Gastroesophageal sphincter (tissue), 4 donors: ENCODE data around the gene DUSP5. TPM values are rescaled to one million over a fixed set of nuclear protein-coding genes. Genes with fewer than 3 reads are reported as not detected.

ENCODE experiments used
- ATAC-seq: fragments of 150-250 bp; one replicate; pipeline ENCODE4 v1.9.1; 2016; ENCODE audit warnings: mild to moderate bottlenecking, moderate library complexity
- H3K27ac ChIP-seq, 4 donors: fragments of 200-600 bp; sonication (generic) in 3 of 4; 1 replicate in 3 of 4; 2 replicates in 1 of 4; pipeline ENCODE4 v1.5.1; 2016 to 2019
- H3K27me3 ChIP-seq: fragments of 200-600 bp; sonication (generic); one replicate; pipeline ENCODE4 v1.5.1; 2019
- H3K36me3 ChIP-seq, 2 donors: fragments of 200-600 bp; sonication (generic); one replicate each; pipeline ENCODE4 v1.5.1; 2019; ENCODE audit warnings: control low read depth in 1 of 2
- H3K4me1 ChIP-seq, 3 donors: fragments of 200-600 bp; sonication (generic); 1 replicate in 2 of 3; 2 replicates in 1 of 3; pipeline ENCODE4 v1.5.1; 2016 to 2019; ENCODE audit warnings: control low read depth in 2 of 3
- H3K4me3 ChIP-seq, 2 donors: fragments of 200-600 bp; sonication (generic); one replicate each; pipeline ENCODE4 v1.5.1; 2019; ENCODE audit warnings: mild to moderate bottlenecking in 1 of 2, moderate library complexity in 1 of 2
- H3K9me3 ChIP-seq, 3 donors: fragments of 200-600 bp; sonication (generic); one replicate each; pipeline ENCODE4 v1.5.1; 2017 to 2019; ENCODE audit warnings: control low read depth in 2 of 3
- CTCF ChIP-seq, 4 experiments: fragments of 200-600 bp in 2 of 4; fragments of 450-650 bp in 2 of 4; sonication (generic) in 1 of 4; IDR thresholded peaks; one replicate each; pipeline ENCODE4 v1.5.1; 2017 to 2019; ENCODE audit warnings: antibody characterized with exemption in 4 of 4, mild to moderate bottlenecking in 2 of 4, moderate library complexity in 2 of 4
- EP300 ChIP-seq: sonication (generic); formaldehyde crosslinking; IDR thresholded peaks from one replicate; pipeline ENCODE4 v1.6.1; 2017; ENCODE audit warnings: antibody characterized with exemption, mild to moderate bottlenecking
- POLR2A ChIP-seq, 2 donors: fragments of 450-650 bp; IDR thresholded peaks; one replicate each; pipeline ENCODE4 v1.6.1; 2017; ENCODE audit warnings: antibody characterized with exemption in 2 of 2, mild to moderate bottlenecking in 2 of 2, moderate library complexity in 1 of 2
- POLR2AphosphoS5 ChIP-seq: sonication (generic); formaldehyde crosslinking; IDR thresholded peaks from one replicate; pipeline ENCODE4 v1.6.1; 2017; ENCODE audit warnings: antibody characterized with exemption
- WGBS, 2 donors: methylation state at CpG; one replicate each; pipeline ENCODE4 v1.1.5; 2018; ENCODE audit warnings: low coverage in 1 of 2; 5-methylcytosine and 5-hydroxymethylcytosine counted together
- total RNA-seq, 4 donors: library from RNA; depleted of rRNA; stranded (reverse); fragments of >200 nt; gene quantifications; one replicate each; pipeline ENCODE4 v1.1.0, GENCODE V29; 2016

The DUSP5 gene
- total RNA-seq, 4 donors from 2014 or later, result 2.5 to 9.8 (median 3.5) TPM

GRCh38 chr10:110540031-110540430, 42.3 kb downstream of the DUSP5 start:
- ATAC-seq, result no peak
- H3K4me3 ChIP-seq, result no peak overlapping the region
- 33 to 63% methylated on average over 1 of the region's 1 CpG for WGBS, 2 donors
- no peaks in the 10 kb centered on the region for H3K36me3 ChIP-seq
- TF ChIP-seq EP300, result no peak
- TF ChIP-seq CTCF (IDR thresholded peaks at IDR 0.05), result no peak
- TF ChIP-seq POLR2AphosphoS5, result no peak
- TF ChIP-seq POLR2A (IDR thresholded peaks at IDR 0.05), result no peak
- H3K27ac ChIP-seq, result no peak overlapping the region
- H3K9me3 ChIP-seq, result no peaks in the 10 kb centered on the region
- no peaks in the 10 kb centered on the region for H3K4me1 ChIP-seq
- peaks cover 11% of the 10 kb centered on the region for H3K27me3 ChIP-seq

GRCh38 chr10:110544958-110545537, 47.3 kb downstream of the DUSP5 start:
- H3K4me1 ChIP-seq, result no peaks in the 10 kb centered on the region
- no peak overlapping the region for H3K27ac ChIP-seq
- H3K36me3 ChIP-seq, result no peaks in the 10 kb centered on the region
- H3K4me3 ChIP-seq, result no peak overlapping the region
- no peak for ATAC-seq
- no peak for TF ChIP-seq CTCF (IDR thresholded peaks at IDR 0.05)
- TF ChIP-seq POLR2AphosphoS5, result no peak
- no peak for TF ChIP-seq POLR2A (IDR thresholded peaks at IDR 0.05)
- no peak for TF ChIP-seq EP300
- no peaks in the 10 kb centered on the region for H3K9me3 ChIP-seq
- H3K27me3 ChIP-seq, result peaks cover 9% of the 10 kb centered on the region

GRCh38 chr10:110546077-110546476, 48.4 kb downstream of the DUSP5 start:
- Histone ChIP-seq H3K9me3 (no peaks in the 10 kb centered on the region), H3K27ac (no peak overlapping the region), H3K4me3 (no peak overlapping the region), H3K27me3 (peaks cover 15% of the 10 kb centered on the region), H3K36me3 (no peaks in the 10 kb centered on the region), H3K4me1 (no peaks in the 10 kb centered on the region)
- TF ChIP-seq EP300, result no peak
- no peak for TF ChIP-seq POLR2AphosphoS5
- no peak for ATAC-seq
- WGBS, 2 donors, result 53 to 100% methylated on average over 2 to 4 of the region's 6 CpGs

GRCh38 chr10:110546499-110547110, 48.9 kb downstream of the DUSP5 start:
- WGBS, 2 donors, result 71% methylated on average over 6 to 7 of the region's 7 CpGs
- no peaks in the 10 kb centered on the region for H3K9me3 ChIP-seq
- no peaks in the 10 kb centered on the region for H3K4me1 ChIP-seq
- TF ChIP-seq CTCF (IDR thresholded peaks at IDR 0.05), result no peak
- no peak for TF ChIP-seq EP300
- no peak for TF ChIP-seq POLR2A (IDR thresholded peaks at IDR 0.05)
- no peak for TF ChIP-seq POLR2AphosphoS5
- no peak for ATAC-seq
- H3K27ac ChIP-seq, result no peak overlapping the region
- H3K36me3 ChIP-seq, result no peaks in the 10 kb centered on the region
- H3K4me3 ChIP-seq, result no peak overlapping the region
- H3K27me3 ChIP-seq, result peaks cover 19% of the 10 kb centered on the region

- 9 to 10% methylated on average over 8 of the region's 8 CpGs for WGBS, 2 donors
- TF ChIP-seq CTCF (IDR thresholded peaks at IDR 0.05) (peak; percentile 74 to 86 (median 84)), POLR2AphosphoS5 (peak; percentile 47), EP300 (no peak), POLR2A (IDR thresholded peaks at IDR 0.05) (no peak)
- peak; percentile 46 for ATAC-seq
Measured at GRCh38 chr10:110547139-110547761, 49.5 kb downstream of the DUSP5 start.

More at GRCh38 chr10:110547139-110547761, 49.5 kb downstream of the DUSP5 start:
- Histone ChIP-seq H3K9me3 (no peaks in the 10 kb centered on the region), H3K27ac (no peak overlapping the region), H3K36me3 (no peaks in the 10 kb centered on the region), H3K4me3 (no peak overlapping the region), H3K4me1 (no peaks in the 10 kb centered on the region), H3K27me3 (peaks cover 21% of the 10 kb centered on the region)
